Stimulated activated CD8-positive, alpha-beta memory T cell treated with anti-CD3 and anti-CD28 coated beads, Interleukin-7, amount 100 ng/mL, for 1 hour (primary cell): ENCODE measurements around the gene PKP3.
"Not testable (repeated sequence)": the region's sequence is repeated elsewhere in the genome, so short reads cannot be mapped to it uniquely, and the experiment has no call there.

Experiments used
- DNase-seq, 2 donors: peaks; one replicate each; pipeline ENCODE4 v3.0.0-alpha.2; 2020; ENCODE audit warnings: low read depth in 2 of 2

PKP3 gene

GRCh38 chr11:362642-363442, 31.2 kb upstream of the PKP3 start:
- no peak for DNase-seq

- not testable (repeated sequence) for DNase-seq
Observed at GRCh38 chr11:363443-363805, 30.6 kb upstream of the PKP3 start.

GRCh38 chr11:363948-364761, 29.9 kb upstream of the PKP3 start:
- peak; percentile 34 to 39 for DNase-seq

GRCh38 chr11:364991-365725, 28.9 kb upstream of the PKP3 start:
- DNase-seq: no peak

- no peak for DNase-seq
Observed at GRCh38 chr11:365831-366230, 28.2 kb upstream of the PKP3 start.

- DNase-seq: no peak
Observed at GRCh38 chr11:367956-368413, 26.0 kb upstream of the PKP3 start.

- DNase-seq: no peak
Observed at GRCh38 chr11:368414-369335, 25.3 kb upstream of the PKP3 start.

GRCh38 chr11:369336-370018, 24.5 kb upstream of the PKP3 start, which contains the start of gene B4GALNT4:
B4GALNT4 (plus strand) TSS chr11:369499; CDS start chr11:369804, 305 bp downstream.
- no peak for DNase-seq

- DNase-seq: no peak
Observed at GRCh38 chr11:370070-370941, 23.7 kb upstream of the PKP3 start.

GRCh38 chr11:371051-371450, 23.0 kb upstream of the PKP3 start:
- DNase-seq: no peak

GRCh38 chr11:371716-372590, 22.1 kb upstream of the PKP3 start:
- no peak for DNase-seq

- DNase-seq: no peak
Observed at GRCh38 chr11:372809-373715, 20.9 kb upstream of the PKP3 start.

- no peak for DNase-seq
Observed at GRCh38 chr11:373716-374551, 20.1 kb upstream of the PKP3 start.

GRCh38 chr11:375065-376025, 18.7 kb upstream of the PKP3 start:
- no peak for DNase-seq

- no peak for DNase-seq
Observed at GRCh38 chr11:376531-377173, 17.4 kb upstream of the PKP3 start.
